ENCODE data around the gene MAN1C1.
"Not testable (repeated sequence)": the region's sequence is repeated elsewhere in the genome, so short reads cannot be mapped to it uniquely, and the experiment has no call there.

Gene MAN1C1

DNA sequence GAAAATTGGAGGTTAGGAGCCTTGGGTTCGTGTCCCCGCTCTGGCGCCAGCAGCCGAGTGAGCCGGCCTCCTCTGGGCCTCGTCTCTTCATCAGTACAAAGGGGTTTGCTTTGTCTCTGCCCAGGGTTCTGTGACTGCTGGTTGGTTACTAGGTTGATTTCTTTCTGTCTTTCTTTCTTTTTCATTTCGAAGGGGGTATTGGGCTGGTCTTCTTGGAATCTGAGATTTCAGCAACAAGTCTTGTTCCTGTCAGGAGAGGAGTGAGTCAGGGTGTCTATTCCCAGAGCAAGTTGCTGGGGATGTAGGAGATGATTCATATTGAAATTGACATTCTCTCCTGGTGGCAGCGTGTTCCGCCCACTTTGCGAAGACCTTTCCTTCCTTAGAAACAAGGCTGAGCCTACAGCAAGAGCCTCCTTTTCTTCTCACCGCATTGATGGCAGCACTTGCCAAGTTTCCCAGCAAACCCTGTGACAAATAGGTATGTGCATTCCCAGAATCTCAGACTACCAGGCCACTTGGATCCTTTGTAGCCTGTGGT lies 79.2 kb downstream of the MAN1C1 start:
- H3K27ac ChIP-seq = no peak overlapping the region
- TF ChIP-seq, protein P1, sequence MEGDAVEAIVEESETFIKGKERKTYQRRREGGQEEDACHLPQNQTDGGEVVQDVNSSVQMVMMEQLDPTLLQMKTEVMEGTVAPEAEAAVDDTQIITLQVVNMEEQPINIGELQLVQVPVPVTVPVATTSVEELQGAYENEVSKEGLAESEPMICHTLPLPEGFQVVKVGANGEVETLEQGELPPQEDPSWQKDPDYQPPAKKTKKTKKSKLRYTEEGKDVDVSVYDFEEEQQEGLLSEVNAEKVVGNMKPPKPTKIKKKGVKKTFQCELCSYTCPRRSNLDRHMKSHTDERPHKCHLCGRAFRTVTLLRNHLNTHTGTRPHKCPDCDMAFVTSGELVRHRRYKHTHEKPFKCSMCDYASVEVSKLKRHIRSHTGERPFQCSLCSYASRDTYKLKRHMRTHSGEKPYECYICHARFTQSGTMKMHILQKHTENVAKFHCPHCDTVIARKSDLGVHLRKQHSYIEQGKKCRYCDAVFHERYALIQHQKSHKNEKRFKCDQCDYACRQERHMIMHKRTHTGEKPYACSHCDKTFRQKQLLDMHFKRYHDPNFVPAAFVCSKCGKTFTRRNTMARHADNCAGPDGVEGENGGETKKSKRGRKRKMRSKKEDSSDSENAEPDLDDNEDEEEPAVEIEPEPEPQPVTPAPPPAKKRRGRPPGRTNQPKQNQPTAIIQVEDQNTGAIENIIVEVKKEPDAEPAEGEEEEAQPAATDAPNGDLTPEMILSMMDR (conservative IDR thresholded peaks at IDR 0.05) = no peak
- no peak for TF ChIP-seq ZFX (IDR thresholded peaks at IDR 0.05)

DNA sequence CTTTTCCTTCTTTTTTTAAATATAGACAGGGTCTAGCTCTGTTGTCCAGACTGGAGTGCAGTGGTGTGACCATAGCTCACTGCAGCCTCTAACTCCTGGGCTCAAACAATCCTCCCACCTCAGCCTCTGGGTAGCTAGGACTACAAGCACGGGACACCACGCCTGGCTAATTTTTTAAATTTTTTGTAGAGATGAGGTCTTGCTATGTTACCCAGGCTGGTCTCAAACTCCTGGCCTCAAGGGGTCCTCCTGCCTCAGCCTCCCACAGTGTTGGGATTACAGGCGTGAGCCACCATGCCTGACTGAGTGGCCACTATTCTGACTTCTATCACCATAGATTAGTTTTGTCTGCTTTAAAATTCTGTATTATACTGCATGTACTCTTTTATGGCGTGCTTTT lies 80.1 kb downstream of the MAN1C1 start:
- not testable (repeated sequence) for H3K27ac ChIP-seq

DNA sequence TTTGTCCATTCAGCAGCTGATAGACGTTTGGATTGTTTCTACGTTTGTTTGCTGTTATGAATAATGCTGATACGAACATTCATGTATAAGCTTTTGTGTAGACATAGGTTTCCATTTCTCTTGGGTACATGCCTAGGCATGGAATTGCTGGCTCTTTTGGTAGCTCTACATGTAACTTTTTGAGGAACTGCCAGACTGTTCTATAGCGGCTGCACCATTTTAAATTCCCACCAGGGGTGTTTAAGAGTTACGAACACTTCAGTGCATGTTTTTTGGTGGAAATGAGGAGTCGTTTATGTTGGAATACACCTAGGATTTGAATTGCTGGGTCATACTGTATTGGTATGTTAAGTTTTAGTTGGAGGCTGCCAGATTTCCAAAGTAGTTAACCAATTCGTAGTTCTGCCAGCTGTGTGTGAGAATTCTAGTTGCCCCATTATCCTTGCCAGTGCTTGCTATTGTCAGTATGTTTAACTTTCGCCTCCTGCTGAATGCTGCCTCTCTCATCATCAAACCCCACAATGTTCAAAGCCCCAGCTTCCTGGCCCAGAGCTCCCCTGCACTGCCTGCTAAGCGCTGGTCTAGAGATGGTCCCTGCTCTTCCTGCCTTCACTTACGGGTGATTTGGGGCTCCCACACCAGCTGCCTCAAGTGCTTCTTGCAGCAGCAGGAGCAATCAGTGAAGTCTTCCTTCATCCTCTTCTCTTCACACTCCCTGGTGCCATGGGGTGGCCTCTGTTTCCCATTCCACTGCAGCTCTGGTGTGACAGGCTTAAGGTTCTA lies 81.0 kb downstream of the MAN1C1 start:
- H3K27ac ChIP-seq = no peak overlapping the region
- no peak for TF ChIP-seq ZFX (IDR thresholded peaks at IDR 0.05)
- TF ChIP-seq, protein P1 (conservative IDR thresholded peaks at IDR 0.05) = no peak

DNA sequence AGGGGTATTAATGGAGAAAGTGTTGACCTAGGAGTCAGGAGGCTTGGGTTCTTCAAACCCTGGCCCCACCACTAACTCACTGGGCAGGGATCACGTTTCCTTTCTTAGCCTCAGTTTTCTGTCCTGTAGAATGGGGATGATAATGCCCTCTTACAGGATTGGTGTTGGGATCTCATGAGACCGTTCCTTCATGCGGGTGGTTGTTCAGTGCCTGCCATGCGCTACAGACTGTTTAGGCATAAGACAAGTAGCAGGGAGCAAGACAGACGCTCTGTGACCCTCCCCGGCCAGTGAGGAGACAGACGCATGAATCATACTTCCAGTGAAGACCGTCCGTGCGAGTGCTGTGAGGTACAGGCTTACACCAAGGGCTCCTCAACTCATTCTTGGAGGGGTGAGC lies 81.7 kb downstream of the MAN1C1 start:
- TF ChIP-seq, protein P1 (conservative IDR thresholded peaks at IDR 0.05) = no peak
- no peak for TF ChIP-seq ZFX (IDR thresholded peaks at IDR 0.05)
- no peak overlapping the region for H3K27ac ChIP-seq

DNA sequence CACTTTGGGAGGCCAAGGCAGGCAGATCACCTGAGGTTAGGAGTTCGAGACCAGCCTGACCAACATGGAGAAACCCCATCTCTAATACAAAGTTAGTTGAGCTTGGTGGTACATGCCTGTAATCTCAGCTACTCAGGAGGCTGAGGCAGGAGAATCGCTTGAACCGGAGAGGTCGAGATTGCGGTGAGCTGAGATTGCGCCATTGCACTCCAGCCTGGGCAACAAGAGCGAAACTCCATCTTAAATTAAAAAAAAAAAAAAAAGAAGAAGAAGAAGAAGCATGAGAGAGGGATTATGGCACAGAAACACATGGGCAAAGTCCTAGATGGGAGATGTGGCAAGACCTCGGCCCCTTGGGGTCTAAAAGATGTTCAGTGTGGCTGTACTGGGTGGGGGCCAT lies 82.5 kb downstream of the MAN1C1 start:
- H3K27ac ChIP-seq = not testable (repeated sequence)

DNA sequence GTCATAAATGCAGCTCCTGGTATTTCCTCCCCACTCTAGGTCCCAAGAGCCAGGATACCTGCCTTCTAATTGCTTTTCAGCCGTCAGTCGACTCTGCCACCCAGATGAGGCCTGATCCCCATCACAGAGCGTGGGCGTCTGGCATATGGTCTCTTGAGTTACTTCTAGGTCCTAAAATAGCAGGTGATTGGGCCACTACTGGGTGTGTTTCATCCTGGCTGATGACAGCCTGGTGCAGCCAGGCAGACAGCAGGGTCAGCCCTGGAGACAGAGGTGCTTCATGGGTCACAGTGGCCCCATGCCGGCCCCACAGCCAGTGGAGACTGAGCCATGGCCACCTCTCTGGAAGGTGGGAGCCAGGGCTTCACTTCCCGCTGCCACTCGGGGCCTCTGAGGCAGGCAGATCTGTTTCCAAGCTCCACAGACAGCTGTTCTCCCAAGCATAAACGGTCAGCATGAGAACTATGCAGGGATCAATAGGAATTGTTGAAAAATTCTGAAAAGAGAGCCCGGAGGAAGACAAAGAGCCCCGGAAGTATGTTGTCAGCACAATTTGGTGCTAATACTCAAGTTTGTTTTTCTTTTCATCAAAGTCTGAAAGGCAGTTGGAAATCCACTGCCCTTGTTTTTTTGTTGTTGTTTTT lies 83.0 kb downstream of the MAN1C1 start:
- TF ChIP-seq, protein P1 (conservative IDR thresholded peaks at IDR 0.05) = no peak
- no peak for TF ChIP-seq ZFX (IDR thresholded peaks at IDR 0.05)
- no peak overlapping the region for H3K27ac ChIP-seq

DNA sequence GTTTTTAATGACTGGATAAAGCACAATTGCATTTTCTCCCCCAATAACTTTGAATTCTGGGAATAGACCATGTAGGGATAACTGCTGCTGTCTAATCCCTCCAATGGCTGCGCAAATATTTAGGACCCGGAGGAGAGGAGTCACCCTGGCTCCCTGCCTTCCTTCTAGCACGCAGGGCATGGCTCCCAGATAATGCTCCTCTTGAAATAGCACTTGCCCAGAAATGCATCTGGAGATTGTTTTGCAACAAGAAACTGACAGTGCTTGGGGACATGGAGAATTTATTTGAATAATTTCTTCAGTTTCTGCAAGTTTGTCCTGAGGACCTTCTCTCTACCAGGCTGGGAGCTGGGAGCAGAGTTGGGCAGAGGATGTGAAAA lies 83.5 kb downstream of the MAN1C1 start:
- no peak overlapping the region for H3K27ac ChIP-seq
- no peak for TF ChIP-seq ZFX (IDR thresholded peaks at IDR 0.05)
- TF ChIP-seq, protein P1 (conservative IDR thresholded peaks at IDR 0.05) = no peak

DNA sequence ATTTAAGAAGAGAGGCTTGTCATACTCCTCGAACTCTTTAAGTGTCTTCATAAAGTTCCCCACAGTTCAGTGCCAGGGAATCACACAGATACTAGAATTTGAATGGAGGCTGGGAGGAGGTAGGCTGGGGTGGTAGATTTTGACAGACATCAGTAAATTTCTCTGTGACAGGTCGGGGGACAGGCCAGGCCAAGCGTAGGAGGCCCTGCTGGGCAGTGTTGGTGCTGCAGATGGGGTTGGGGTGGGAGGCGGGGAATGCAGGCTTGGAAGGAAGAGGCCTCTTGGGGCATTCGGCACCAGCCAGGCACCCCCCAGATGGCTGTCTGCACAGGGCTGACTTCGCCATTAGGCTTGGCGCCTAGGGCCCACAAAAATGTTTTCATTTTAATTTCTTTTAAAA lies 84.0 kb downstream of the MAN1C1 start:
- H3K27ac ChIP-seq = no peak overlapping the region
- no peak for TF ChIP-seq ZFX (IDR thresholded peaks at IDR 0.05)
- TF ChIP-seq, protein P1 (conservative IDR thresholded peaks at IDR 0.05) = no peak

Measured in C4-2B (cell line).